Measurements from ENCODE around the gene NXPH2. TPM values are rescaled to one million over a fixed set of nuclear protein-coding genes. Genes with fewer than 3 reads are reported as not detected.

The NXPH2 gene
- total RNA-seq, 1 experiment from 2014 or later: 1.8 TPM

GRCh38 chr2:138620431-138620830 lies 159.8 kb downstream of the NXPH2 start:
- no CpG with 5 or more reads among the region's 2 CpGs for WGBS (ENCODE audit: extremely low coverage, insufficient read length, low lambda C conversion rate)
- no peak overlapping the region for H3K14ac ChIP-seq (ENCODE audit: insufficient read depth, low read length)
- no peak for TF ChIP-seq CTCF (conservative IDR thresholded peaks at IDR 0.05)

More at GRCh38 chr2:138620431-138620830, 159.8 kb downstream of the NXPH2 start:
- Mint-ChIP-seq H3K36me3 (ENCODE audit: insufficient read depth in 1 of 3, low read depth in 3 of 3) (no peaks in the 10 kb centered on the region; a peak in 1 of 7 replicates), H3K4me1 (no peaks in the 10 kb centered on the region), H3K4me3 (no peak overlapping the region), H3K27ac (no peak overlapping the region), H3K27me3 (ENCODE audit: low read depth) (no peaks in the 10 kb centered on the region; the same call in 1 of the 2 replicates), H3K9me3 (no peaks in the 10 kb centered on the region)
- Histone ChIP-seq H2AFZ (ENCODE audit: low read length) (no peak overlapping the region), H3K18ac (ENCODE audit: insufficient read length, low read depth, low read length) (no peak overlapping the region), H4K91ac (ENCODE audit: insufficient read length, low read depth, low read length) (no peak overlapping the region), H3K27ac (ENCODE audit: insufficient read length, low read depth, low read length) (no peak overlapping the region), H3K4me1 (ENCODE audit: insufficient read depth, low read length) (no peaks in the 10 kb centered on the region), H4K20me1 (ENCODE audit: control insufficient read depth, insufficient read depth, insufficient read length) (no peaks in the 10 kb centered on the region), H2BK120ac (ENCODE audit: low read depth, low read length, poor library complexity, severe bottlenecking) (no peak overlapping the region), H2BK15ac (ENCODE audit: low read depth, low read length) (no peak overlapping the region), H2BK5ac (ENCODE audit: insufficient read length, low read length) (no peak overlapping the region), H3K4me2 (ENCODE audit: insufficient read depth, insufficient read length, low read length) (no peak overlapping the region), H3K23ac (ENCODE audit: insufficient read length, low read depth, low read length) (no peak overlapping the region), H3K27me3 (ENCODE audit: insufficient read depth, low read length) (no peaks in the 10 kb centered on the region), H3K56ac (ENCODE audit: insufficient read length, low read depth, low read length) (no peak overlapping the region), H4K5ac (ENCODE audit: insufficient read length, low read depth, low read length) (no peak overlapping the region), H4K8ac (replicated peaks; ENCODE audit: insufficient read length, low read depth, low read length) (no peak overlapping the region), H3K4ac (ENCODE audit: low read depth, low read length) (no peak overlapping the region), H3K9me3 (ENCODE audit: control insufficient read depth, low read depth, low read length) (no peaks in the 10 kb centered on the region), H2BK20ac (ENCODE audit: low read depth, low read length, poor library complexity, severe bottlenecking) (no peak overlapping the region), H3K79me2 (ENCODE audit: insufficient read depth, low read length) (no peaks in the 10 kb centered on the region), H3K23me2 (ENCODE audit: insufficient read length, low read depth, low read length, poor library complexity, severe bottlenecking) (no peaks in the 10 kb centered on the region), H3K79me1 (ENCODE audit: insufficient read depth, low read depth, low read length, poor library complexity, severe bottlenecking) (no peaks in the 10 kb centered on the region), H2AK5ac (ENCODE audit: insufficient read length, low read length) (no peak overlapping the region), H2BK12ac (ENCODE audit: insufficient read length, low read depth, low read length) (no peak overlapping the region), H3T11ph (ENCODE audit: low read length) (no peak overlapping the region), H3K9ac (ENCODE audit: extremely low read depth, insufficient read length, low read length) (no peak overlapping the region)
- DNase-seq: no peak
